Neural progenitor cell (in vitro differentiated cells): ENCODE measurements around the gene ZC3H8.

Experiments
- EZH2 ChIP-seq: fragments of 200-600 bp; sonication (generic); IDR thresholded peaks from 2 replicates; pipeline ENCODE4 v1.6.1; 2017; ENCODE audit warnings: antibody characterized with exemption, mild to moderate bottlenecking, moderate library complexity
- EZH2phosphoT487 ChIP-seq: fragments of 200-600 bp; sonication (generic); IDR thresholded peaks from 2 replicates; pipeline ENCODE4 v1.6.1; 2017; ENCODE audit warnings: antibody characterized with exemption
- TF ChIP-seq, protein P1 (sequence below): fragments of 200-600 bp; sonication (generic); IDR thresholded peaks from 2 replicates; pipeline ENCODE4 v1.5.1; 2017; ENCODE audit warnings: antibody characterized with exemption, mild to moderate bottlenecking

DNA sequence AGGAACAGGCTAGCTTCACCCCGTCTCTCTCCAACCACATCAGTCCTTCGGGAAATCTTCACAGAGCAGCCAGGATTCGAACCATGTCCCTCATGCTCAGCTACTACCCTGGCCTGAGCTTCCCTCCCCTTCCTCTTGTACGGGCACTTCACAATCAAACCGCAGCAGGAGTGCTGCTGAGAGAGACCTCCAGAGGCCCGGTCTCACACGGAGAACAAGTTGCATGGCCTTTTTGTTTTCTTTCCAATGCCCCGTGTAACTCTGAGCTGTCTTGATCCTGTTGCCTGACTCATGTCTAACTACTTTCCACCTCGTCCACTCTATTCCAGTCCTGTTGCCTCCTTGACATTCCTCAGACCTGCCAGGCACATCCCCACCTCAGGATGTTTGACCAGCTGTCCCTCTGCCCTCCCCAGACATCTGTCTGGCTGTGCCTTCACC, 91.3 kb downstream of the ZC3H8 start:
- TF ChIP-seq EZH2 (no peak), EZH2phosphoT487 (no peak)
- TF ChIP-seq, protein P1, sequence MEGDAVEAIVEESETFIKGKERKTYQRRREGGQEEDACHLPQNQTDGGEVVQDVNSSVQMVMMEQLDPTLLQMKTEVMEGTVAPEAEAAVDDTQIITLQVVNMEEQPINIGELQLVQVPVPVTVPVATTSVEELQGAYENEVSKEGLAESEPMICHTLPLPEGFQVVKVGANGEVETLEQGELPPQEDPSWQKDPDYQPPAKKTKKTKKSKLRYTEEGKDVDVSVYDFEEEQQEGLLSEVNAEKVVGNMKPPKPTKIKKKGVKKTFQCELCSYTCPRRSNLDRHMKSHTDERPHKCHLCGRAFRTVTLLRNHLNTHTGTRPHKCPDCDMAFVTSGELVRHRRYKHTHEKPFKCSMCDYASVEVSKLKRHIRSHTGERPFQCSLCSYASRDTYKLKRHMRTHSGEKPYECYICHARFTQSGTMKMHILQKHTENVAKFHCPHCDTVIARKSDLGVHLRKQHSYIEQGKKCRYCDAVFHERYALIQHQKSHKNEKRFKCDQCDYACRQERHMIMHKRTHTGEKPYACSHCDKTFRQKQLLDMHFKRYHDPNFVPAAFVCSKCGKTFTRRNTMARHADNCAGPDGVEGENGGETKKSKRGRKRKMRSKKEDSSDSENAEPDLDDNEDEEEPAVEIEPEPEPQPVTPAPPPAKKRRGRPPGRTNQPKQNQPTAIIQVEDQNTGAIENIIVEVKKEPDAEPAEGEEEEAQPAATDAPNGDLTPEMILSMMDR: no peak
